ENCODE results near the gene LYST. TPM values are rescaled to one million over a fixed set of nuclear protein-coding genes. Genes with fewer than 3 reads are reported as not detected.

The LYST gene
- total and polyA plus RNA-seq, 2 of the 8 experiments (the other 6 are each of a cell fraction or from before 2014, with no cell fraction given): 0.29 to 0.58 TPM

- Histone ChIP-seq H2BK120ac (replicated peaks; ENCODE audit: low read depth, low read length) (no peak overlapping the region), H3K9ac (replicated peaks in 1 of 4; ENCODE audit: extremely low read depth in 1 of 4, low read depth in 3 of 4, low read length in 3 of 4) (no peak overlapping the region), H3K18ac (ENCODE audit: extremely low read depth, low read length) (no peak overlapping the region), H2AFZ (ENCODE audit: low read length) (no peak overlapping the region), H3K4me1 (replicated peaks in 1 of 4; ENCODE audit: control insufficient read depth in 3 of 4, insufficient read depth in 4 of 4, low read length in 3 of 4) (no peaks in the 10 kb centered on the region), H4K20me1 (replicated peaks in 1 of 2; ENCODE audit: control insufficient read depth in 1 of 2, insufficient read depth in 2 of 2, low read length in 2 of 2) (no peaks in the 10 kb centered on the region), H3K4ac (replicated peaks; ENCODE audit: insufficient read length, low read depth, low read length) (no peak overlapping the region), H4K8ac (ENCODE audit: extremely low read depth, insufficient read depth, low read length) (no peak overlapping the region), H3K23me2 (ENCODE audit: low read depth, low read length) (no peaks in the 10 kb centered on the region), H3K27ac (ENCODE audit: low read depth, low read length) (no peak overlapping the region), H3K23ac (ENCODE audit: insufficient read length) (no peak overlapping the region), H3K36me3 (ENCODE audit: control insufficient read depth in 2 of 4, insufficient read depth in 4 of 4, low read length in 3 of 4) (no peaks in the 10 kb centered on the region), H2BK5ac (ENCODE audit: low read depth, low read length) (no peak overlapping the region), H3K4me3 (ENCODE audit: extremely low read depth in 1 of 4, insufficient read depth in 2 of 4, low read depth in 3 of 4, low read length in 4 of 4) (no peak overlapping the region), H3K79me2 (ENCODE audit: control insufficient read depth in 1 of 2, insufficient read depth in 2 of 2, low read length in 2 of 2) (no peaks in the 10 kb centered on the region), H3K79me1 (ENCODE audit: low read depth, low read length) (no peaks in the 10 kb centered on the region), H2BK20ac (ENCODE audit: low read length) (no peak overlapping the region), H4K91ac (replicated peaks; ENCODE audit: insufficient read length, low read length) (no peak overlapping the region), H2AK5ac (ENCODE audit: low read depth, low read length) (no peak overlapping the region), H3K27me3 (replicated peaks in 1 of 4; ENCODE audit: control insufficient read depth in 3 of 4, extremely low read depth in 1 of 4, insufficient read depth in 3 of 4, low read length in 3 of 4) (no peaks in the 10 kb centered on the region), H3K14ac (ENCODE audit: insufficient read length) (no peak overlapping the region), H3K4me2 (ENCODE audit: insufficient read depth in 1 of 2, low read depth in 2 of 2, low read length in 2 of 2) (no peak overlapping the region), H3K9me3 (ENCODE audit: insufficient read depth in 2 of 2, low read depth in 1 of 2, low read length in 1 of 2) (no peaks in the 10 kb centered on the region), H2BK12ac (ENCODE audit: low read depth, low read length) (no peak overlapping the region), H4K5ac (ENCODE audit: insufficient read length, low read depth, low read length) (no peak overlapping the region), H3K56ac (replicated peaks; ENCODE audit: insufficient read length, low read depth, low read length) (no peak overlapping the region), H2BK15ac (ENCODE audit: low read length) (no peak overlapping the region)
- DNase-seq (ENCODE audit: low read depth in 1 of 2, low spot score in 2 of 2) (no peak), FAIRE-seq (no peak)
- no peak for TF ChIP-seq ATF2 (IDR thresholded peaks at IDR 0.05; ENCODE audit: low read length)
- TF ChIP-seq SUZ12 (IDR thresholded peaks at IDR 0.05; ENCODE audit: low read length): no peak
- WGBS, 2 experiments (ENCODE audit: extremely low coverage in 1 of 2, insufficient coverage in 1 of 2, insufficient read length in 1 of 2, insufficient replicate concordance in 2 of 2, low coverage in 1 of 2, low lambda C conversion rate in 2 of 2, missing lambda C conversion rate in 1 of 2): 96% methylated on average over 13 of the region's 13 CpGs; no CpG with 5 or more reads in 1 of the 2 experiments
- CTCF ChIA-PET (ENCODE audit: partially characterized antibody): interaction anchor here (1.3 to 1.6 kb wide), 2 partner anchors 14 to 224 kb away, joined by 3 to 4 read pairs; no protein-coding TSS in a partner anchor
- POLR2A ChIA-PET (ENCODE audit: partially characterized antibody): no interaction called here
Measured at GRCh38 chr1:235737751-235738150, 129.0 kb downstream of the LYST start.

All from H1 (cell line).